Stimulated activated CD8-positive, alpha-beta memory T cell treated with anti-CD3 and anti-CD28 coated beads, Interleukin-4, amount 100 ng/mL, for 24 hours (primary cell): ENCODE measurements around the gene FER.
"Not testable (repeated sequence)": the region's sequence is repeated elsewhere in the genome, so short reads cannot be mapped to it uniquely, and the experiment has no call there.

Source experiments
- DNase-seq: peaks from one replicate; pipeline ENCODE4 v3.0.0-alpha.2; 2020; ENCODE audit warnings: low read depth

FER gene

DNA sequence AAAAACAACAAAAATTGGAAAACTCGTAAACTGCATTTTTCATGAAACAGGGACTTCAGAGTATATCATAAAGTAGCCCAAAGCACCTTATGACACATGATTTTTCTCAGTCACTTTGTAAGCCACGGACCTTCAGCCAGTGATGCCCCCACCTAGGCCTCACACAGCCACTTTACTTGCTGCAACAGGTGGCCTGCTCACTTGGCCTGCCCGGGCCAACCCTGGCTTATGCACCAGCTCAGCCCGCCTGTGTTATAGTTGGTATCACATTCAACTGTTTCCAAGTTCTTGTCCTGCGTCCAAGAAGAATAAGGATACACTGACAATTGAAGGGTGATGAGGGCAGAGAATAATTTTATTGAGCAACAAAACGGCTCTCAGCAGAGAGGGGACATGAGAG is 219.2 kb downstream of the FER start:
- no peak for DNase-seq

DNA sequence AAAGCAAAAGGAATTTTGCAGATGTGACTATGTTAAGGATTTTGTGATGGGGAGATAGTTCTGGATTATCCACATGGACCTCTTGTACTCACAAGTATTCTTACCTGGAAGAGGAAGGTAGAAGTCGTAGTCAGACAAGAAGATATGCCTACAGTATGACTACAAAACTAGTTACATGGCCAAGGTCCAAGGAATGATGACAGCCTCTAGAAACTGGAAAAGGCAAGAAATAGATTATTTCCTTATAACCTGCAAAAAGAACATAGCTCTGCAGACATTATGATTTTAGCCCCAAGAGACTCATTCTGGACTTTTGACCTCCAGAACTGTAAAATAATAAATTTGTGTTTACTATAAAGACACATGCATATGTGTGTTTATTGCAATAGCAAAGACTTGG is 226.9 kb downstream of the FER start:
- no peak for DNase-seq

DNA sequence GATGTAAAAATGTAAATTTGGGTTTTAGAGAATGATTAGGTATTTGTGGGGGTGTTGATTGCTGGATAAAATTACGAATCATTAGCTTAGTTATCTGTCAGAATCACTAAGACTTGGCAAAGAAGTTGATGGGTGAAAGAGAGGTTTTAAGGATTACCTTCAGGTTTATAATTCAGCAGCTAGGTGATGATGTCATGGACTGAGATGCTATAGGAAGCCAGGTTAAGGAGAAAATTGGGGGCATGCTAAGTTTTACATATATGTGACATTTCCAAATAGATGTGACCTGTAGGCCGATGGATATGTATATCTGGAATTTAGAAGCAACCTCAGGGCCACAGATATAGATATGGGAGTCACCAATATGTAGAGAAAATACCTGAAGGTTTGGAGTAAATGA is 228.0 kb downstream of the FER start:
- DNase-seq = no peak

DNA sequence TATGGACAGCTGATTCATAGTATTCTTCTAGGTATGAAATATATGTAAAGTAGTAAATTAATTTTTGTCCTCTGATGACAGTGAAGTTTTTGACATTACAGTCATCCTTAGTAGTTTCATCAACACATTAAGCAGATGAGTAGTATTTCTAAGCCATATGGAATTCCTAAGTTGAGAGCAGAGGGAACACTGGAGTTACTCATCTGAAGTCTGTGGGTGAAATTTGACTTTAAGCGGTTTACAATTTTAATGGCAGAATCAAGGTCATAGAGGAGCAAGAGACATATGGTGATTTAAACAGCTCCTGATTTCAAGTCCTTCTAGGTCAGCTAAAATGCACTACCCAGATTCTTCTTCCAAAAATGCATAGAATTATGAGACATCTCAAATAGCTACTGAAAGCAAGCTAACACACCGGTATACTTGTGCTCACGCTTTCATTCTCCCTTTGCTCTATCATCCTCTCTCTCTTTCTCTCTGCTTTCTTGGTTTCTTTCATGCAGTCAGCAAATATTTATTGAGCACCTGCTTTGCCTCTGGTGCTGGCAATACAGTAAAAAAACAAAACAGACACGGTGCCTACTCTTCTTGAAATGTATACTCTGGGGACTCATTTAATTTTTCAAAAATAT is 235.9 kb downstream of the FER start:
- no peak for DNase-seq

DNA sequence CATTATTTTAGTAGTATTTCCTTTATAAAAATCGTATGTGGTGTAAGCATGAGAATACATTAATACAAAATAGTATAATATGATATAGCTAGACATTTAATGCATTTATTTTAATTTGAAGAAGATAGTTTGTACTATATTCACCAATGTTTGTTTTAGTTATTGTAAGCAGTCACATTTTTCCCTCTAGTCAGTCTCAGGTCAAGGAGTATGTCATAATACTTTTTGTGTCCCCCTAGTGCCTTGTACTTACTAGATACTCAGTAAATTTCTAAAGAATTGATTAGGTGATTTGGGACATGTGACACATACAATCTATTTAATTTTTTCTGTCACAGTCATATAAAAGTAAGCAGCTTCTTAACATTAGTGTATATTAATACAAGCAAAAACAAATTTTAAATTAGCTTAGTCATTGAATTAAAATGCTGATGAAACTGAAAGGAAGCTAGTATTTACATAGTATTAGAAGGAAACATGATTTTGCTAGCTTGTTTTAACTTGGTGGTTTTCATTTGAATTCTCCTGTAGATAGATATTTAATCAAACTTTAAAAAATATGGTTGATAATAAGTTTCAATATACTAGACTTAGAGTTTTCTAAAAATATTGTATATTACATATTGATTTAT is 242.2 kb downstream of the FER start:
- DNase-seq = no peak

DNA sequence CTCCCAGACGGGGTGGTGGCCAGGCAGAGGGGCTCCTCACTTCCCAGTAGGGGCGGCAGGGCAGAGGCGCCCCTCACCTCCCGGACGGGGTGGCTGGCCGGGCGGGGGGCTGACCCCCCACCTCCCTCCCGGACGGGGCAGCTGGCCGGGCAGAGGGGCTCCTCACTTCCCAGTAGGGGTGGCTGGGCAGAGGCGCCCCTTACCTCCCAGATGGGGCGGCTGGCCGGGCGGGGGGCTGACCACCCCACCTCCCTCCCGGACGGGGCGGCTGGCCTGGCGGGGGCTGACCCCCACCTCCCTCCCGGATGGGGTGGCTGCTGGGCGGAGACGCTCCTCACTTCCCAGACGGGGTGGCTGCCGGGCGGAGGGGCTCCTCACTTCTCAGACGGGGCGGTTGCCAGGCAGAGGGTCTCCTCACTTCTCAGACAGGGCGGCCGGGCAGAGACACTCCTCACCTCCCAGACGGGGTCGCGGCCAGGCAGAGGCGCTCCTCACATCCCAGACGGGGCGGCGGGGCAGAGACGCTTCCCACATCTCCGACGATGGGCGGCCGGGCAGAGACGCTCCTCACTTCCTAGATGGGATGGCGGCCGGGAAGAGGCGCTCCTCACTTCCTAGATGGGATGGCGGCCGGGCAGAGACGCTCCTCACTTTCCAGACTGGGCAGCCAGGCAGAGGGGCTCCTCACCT is 244.8 kb downstream of the FER start:
- not testable (repeated sequence) for DNase-seq

DNA sequence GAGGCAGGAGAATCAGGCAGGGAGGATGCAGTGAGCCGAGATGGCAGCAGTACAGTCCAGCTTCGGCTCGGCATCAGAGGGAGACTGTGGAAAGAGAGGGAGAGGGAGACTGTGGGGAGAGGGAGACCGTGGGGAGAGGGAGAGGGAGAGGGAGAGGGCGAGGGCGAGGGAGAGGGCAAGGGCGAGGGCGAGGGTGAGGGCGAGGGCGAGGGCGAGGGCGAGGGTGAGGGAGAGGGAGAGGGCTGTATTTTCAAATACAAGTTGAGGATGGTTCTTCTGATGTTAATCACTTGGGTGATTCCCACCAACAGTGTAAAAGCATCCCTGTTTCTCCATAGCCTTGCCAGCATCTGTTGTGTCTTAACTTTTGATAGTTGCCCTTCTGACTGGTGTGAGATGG is 245.7 kb downstream of the FER start:
- DNase-seq = not testable (repeated sequence)

DNA sequence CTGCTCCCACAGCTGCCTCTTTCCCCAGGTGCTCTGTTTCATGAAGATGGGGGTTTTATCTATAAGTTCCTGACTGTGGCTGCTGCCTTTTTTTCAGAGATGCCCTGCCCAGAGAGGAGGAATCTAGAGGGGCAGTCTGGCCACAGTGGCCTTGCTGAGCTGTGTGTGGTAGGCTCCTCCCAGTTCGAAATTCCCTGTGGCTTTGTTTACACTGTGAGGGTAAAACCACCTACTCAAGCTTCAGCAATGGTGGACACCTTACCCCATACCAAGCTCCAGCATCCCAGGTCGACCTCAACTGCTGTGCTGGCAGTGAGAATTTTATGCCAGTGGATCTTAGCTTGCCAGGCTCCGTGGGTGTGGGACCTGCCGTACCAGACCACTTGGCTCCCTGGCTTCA is 250.0 kb downstream of the FER start:
- no peak for DNase-seq

DNA sequence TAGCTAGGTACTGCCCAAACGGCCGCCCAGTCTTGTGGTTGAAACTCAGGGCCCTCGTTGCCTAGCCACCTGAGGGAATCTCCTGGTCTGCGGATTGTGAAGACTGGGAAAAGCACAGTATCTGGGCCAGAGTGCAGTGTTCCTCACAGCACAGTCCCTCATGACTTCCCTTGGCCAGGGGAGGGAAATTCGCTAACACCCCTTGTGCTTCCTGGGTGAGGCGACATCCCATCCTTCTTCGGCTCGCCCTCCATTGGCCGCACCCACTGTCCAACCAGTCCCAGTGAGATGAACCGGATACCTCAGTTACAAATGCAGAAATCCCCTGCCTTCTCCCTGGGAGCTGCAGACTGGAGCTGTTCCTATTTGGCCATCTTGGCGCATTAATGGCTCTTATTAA is 250.5 kb downstream of the FER start:
- no peak for DNase-seq

DNA sequence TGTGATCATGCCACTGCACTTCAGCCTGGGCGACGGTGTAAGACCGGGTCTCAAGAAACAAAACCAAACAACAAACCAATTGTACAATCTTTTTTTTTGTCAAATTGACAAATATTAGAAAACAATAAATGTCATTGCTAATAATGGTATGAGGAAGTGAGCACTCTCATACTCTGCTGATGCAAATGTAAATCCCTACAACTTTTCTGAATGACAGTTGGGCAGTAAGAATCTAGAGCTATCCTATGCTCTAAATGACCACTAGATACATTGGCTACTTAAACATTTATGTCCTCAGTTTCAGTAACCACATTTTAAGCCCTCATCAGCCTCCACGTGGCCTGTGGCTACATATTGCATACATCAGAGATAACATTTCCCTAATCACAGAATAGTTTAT is 256.2 kb downstream of the FER start:
- DNase-seq = no peak

DNA sequence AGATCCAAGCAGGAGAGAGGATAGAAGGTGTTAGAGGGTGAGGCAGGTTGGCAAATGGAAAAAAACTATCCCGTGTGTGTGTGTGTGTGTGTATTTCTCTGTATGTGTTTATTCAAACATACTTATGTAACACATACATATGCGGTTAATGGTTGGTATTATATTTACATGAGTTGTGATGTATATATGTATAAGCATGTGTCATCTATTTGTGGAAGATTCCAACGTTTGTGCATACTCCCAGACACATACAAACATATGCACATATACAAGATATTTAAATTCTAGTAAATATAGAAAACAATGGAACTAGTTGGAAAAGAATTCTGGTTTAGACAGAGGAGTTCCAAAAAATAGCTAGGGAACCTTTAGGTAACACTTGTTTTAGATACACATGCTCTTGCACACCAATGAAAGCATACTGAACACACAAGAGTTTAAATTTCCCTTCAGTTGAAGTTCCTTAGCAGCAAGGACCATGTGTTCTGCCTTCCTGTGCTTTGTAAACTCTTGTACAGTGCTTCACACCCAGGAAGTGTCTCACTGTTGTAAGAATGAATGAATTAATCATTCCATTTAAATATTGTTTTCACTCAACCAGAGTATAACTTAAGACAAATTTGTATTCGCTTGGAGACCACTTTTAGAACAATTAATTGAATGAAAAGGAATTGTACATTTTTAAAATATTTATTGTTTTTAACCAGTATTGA is 257.8 kb downstream of the FER start:
- DNase-seq = no peak

DNA sequence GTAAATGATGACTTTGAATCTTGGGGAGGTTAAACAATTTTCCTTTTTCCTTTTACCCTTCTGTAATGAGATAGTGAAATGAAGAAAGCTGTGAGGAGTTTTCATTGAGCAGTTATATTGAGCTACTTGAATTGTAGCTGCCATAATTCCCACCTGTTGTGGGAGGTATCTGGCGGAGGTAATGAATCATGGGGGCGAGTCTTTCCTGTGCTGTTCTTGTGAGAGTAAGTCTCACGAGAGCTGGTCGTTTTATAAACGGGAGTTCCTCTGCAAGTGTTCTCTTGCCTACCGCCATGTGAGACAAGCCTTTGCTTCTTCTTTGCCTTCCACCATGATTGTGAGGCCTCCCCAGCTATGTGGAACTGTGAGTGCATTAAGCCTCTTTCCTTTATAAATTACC is 258.4 kb downstream of the FER start:
- no peak for DNase-seq

DNA sequence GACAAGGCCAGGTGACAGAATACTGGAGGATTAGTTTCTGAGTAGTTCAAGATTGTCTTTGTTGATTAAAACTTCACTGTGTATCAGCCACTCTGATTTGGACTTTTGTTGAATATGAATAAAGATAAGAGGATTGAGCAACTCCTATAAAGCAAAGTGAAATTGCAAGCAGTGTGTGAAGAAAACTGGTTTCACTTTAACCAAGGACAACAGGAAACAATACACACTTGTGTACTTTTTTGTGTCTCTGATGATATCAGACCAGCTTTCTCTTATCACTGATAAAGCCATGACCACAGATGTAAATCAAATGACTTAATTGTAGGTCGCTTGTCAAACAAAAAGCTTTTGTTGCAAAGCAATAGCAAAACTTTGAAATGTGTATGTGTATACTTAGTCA is 268.6 kb downstream of the FER start:
- DNase-seq = no peak

DNA sequence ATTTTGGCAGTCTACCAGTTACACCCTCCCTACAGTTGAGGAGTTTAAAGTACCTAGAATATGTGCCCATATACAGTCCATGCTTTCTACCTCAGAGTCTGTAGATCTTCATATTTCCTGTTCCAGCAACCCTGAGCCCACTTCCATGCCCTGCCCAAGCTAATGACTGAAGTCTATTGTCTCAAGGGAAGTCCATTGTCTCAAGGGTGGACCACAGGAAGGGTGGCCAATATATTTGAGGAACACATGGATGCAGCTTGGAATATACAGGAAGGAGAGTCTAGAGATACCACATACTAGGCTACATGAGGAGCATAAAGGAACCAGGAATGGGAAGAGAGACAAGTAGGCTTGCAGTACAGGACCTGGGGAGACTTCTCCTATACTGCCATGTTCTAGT is 274.4 kb downstream of the FER start:
- DNase-seq = no peak

DNA sequence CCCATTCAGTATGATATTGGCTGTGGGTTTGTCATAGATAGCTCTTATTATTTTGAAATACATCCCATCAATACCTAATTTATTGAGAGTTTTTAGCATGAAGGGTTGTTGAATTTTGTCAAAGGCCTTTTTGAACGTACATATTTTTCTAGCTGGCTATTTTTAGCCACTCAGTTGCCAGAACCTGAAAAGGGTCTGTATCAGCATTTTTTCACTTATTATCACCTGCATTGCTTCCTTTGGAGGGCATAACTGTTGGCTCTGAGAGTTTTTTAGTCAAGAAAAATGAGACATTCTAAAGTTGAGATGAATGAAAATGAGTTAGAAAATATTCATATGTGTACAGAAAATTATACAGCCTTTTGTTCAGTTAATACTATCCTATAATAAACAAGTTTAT is 278.0 kb downstream of the FER start:
- DNase-seq = not testable (repeated sequence)

DNA sequence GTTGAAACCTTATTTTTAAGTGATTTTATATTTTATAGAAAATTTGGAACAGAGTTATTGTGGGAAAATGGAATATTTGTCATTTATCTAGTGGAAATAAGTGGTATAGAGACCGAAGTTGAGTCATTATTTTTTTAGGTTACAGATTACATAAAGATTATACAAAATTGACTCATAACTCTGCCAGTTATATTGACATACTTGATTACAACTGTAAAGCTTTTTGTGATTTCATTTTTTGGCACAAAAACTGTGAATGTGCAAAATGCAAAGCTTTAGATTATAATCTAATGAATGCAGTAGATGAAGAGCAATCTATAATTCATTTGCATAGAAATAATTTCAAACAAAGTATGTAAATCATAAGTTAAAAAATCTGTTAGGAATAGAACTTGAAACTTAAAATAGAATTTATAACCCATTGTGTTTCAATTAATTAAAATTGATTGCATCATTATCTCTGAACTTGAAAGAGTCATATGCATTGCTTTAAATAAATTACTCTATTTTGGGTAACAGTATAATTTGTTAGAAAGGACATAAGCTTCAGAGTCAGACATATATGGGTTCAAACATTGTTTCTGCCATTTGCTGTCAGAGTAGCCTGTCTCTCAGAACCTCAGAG is 280.4 kb downstream of the FER start:
- DNase-seq = no peak

DNA sequence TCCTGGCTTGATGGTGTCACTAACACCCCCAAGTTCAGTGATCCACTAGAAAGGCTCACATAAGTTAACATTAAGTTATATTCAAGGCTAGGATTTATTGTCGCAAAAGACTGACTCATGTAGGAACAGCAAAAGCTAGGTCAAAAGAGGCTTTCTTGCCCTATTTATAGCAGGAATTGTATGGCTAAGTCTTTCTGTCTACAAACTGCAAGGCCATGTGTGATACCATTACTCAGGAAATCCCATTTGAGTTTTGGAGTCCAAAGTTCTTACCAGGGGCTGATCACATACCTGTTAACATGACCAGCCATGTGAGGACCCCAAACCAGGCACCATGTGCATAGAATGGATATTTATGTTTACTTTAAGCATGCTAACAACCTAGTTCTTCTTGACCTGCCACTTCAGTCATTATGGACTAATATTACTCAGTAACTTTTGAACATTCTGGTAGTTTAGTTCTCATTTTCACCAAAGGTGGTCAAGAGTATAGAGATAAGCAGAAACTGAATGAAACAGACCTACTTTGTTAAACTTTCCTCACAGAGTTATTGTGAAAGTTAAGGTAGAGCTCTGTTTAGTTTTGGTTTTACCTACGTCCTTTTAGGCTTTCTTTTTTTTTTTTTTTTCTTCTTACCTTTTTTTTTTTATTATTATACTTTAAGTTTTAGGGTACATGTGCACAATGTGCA is 281.1 kb downstream of the FER start:
- DNase-seq = no peak

DNA sequence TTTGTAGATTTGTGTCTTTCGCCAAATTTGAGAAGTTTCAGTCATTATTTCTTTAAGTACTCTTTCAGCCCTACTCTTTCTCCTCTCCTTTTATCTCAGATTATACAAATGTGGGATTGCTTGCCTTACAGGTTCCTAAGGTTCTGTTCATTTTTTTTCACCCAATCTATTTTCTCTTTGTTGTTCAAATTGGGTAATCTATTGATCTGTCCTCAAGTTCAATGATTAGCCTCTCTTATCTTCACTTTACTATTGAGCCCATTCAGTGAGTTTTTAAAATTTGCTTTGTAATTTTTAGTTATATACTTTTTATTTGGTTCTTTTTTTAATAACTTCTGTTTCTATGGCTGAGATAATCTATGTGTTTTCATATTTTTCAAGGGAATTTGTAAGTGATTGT is 282.1 kb downstream of the FER start:
- DNase-seq = no peak

DNA sequence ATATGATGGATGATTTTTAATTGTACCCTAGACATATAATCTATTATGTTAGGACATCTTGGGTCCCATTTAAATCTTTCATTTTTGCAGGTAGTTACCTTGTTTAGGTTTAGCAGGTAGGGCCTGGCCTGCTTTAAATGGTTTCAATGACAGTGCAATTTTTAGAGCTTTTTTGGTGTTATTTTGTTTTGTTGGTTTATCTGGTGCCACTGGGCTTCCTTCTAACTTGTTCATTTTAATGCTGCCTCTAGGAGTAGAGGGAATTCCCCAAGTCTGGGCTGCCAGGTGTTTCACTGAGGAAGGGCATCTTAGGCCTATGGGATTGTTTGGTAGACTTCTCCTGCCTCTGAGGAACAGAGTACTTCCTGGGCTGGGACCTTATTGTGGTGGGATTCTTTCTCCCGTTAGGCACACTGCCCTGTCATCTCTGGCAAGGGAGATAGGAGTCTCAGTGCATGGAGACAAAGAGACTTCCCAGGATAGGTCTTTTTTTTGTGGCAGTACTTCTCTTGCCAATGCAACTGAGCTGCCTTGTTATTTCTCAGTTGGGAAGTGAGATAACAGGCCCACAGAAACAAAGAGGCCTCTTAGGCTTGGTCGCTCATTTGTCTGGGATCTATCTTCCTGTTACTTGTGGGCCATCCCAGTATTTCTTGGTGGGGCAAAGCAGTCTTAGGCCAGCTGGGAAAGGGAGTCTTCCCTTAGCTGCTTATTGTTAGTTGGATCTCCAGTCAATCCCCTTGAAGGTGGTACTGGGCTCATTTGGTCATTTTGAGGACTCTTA is 282.9 kb downstream of the FER start:
- no peak for DNase-seq

DNA sequence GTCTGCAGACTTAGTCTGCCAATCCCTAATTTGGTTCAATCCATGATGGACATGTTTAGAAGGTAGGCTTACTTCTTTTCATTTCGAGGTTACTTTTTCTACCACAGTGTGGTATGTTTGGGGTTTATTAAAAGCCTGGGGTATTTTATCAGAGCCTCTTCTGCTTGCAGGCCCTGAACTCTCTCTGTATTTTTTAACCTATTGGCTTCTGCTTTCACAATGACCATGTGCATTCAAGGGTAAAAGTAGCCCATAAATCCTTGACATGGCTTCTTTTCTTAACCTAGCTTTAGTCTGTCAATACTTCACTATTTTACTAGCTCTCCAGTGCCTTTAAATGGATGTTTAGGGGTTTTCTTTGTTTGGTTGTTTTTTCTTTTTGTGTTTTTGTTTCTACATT is 286.6 kb downstream of the FER start:
- no peak for DNase-seq

DNA sequence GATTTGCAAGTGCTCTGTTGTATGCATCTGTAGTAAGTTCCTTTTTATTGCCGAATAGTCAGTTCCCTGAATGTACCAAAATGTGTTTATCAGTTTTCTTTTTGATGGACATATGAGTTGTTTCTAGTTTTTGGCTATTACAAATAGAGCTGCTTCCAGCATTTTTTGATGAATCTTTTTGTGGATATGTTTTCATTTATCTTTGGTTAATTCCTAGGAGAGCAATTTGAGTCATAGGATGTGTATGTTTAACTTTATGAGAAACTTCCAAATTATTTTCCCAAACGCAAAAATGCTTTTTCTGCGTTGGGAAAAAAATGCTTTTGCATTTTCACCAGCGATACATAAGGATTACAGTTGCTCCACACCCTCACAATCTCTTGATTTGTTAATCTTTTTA is 287.7 kb downstream of the FER start:
- DNase-seq = no peak
